ENCODE measurements around the gene TNFRSF9. TPM values are rescaled to one million over a fixed set of nuclear protein-coding genes. Genes with fewer than 3 reads are reported as not detected.
"Not testable (repeated sequence)": the region's sequence is repeated elsewhere in the genome, so short reads cannot be mapped to it uniquely, and the experiment has no call there.

TNFRSF9 gene
- total RNA-seq, 1 donor from 2014 or later: 0.53 TPM

GRCh38 chr1:7919880-7920279 is 20.8 kb downstream of the TNFRSF9 start:
- no peak for TF ChIP-seq CTCF (IDR thresholded peaks at IDR 0.05; ENCODE audit: insufficient read depth, low read length, severe bottlenecking)
- FAIRE-seq: no peak
- H3K36me3 ChIP-seq (ENCODE audit: control insufficient read depth, insufficient read depth, low read length): no peaks in the 10 kb centered on the region
- no peak overlapping the region for H3K4me3 ChIP-seq (ENCODE audit: low read depth, low read length)
- no peaks in the 10 kb centered on the region for H3K27me3 ChIP-seq (ENCODE audit: control insufficient read depth, insufficient read depth, low read length)
- DNase-seq (ENCODE audit: low read depth): no peak

GRCh38 chr1:7917971-7918370 is 22.7 kb downstream of the TNFRSF9 start:
- not testable (repeated sequence) for DNase-seq (ENCODE audit: low read depth); H3K4me3 ChIP-seq (ENCODE audit: low read depth, low read length)

GRCh38 chr1:7916501-7916830 is 24.2 kb downstream of the TNFRSF9 start:
- Histone ChIP-seq H3K27me3 (ENCODE audit: control insufficient read depth, insufficient read depth, low read length) (no peaks in the 10 kb centered on the region), H3K36me3 (ENCODE audit: control insufficient read depth, insufficient read depth, low read length) (no peaks in the 10 kb centered on the region), H3K4me3 (ENCODE audit: low read depth, low read length) (no peak overlapping the region)
- FAIRE-seq (no peak), DNase-seq (ENCODE audit: low read depth) (no peak)
- no peak for TF ChIP-seq CTCF (IDR thresholded peaks at IDR 0.05; ENCODE audit: insufficient read depth, low read length, severe bottlenecking)

More at GRCh38 chr1:7917971-7918370, 22.7 kb downstream of the TNFRSF9 start:
- H3K36me3 ChIP-seq (ENCODE audit: control insufficient read depth, insufficient read depth, low read length); H3K27me3 ChIP-seq (ENCODE audit: control insufficient read depth, insufficient read depth, low read length); FAIRE-seq: not testable (repeated sequence)

- Histone ChIP-seq H3K36me3 (ENCODE audit: control insufficient read depth, insufficient read depth, low read length) (no peaks in the 10 kb centered on the region), H3K27me3 (ENCODE audit: control insufficient read depth, insufficient read depth, low read length) (no peaks in the 10 kb centered on the region), H3K4me3 (ENCODE audit: low read depth, low read length) (no peak overlapping the region)
- FAIRE-seq (no peak), DNase-seq (ENCODE audit: low read depth) (no peak)
- no peak for TF ChIP-seq CTCF (IDR thresholded peaks at IDR 0.05; ENCODE audit: insufficient read depth, low read length, severe bottlenecking)
Observed at GRCh38 chr1:7915826-7916500, 24.7 kb downstream of the TNFRSF9 start.

- no peak for FAIRE-seq
- no peak for TF ChIP-seq CTCF (IDR thresholded peaks at IDR 0.05; ENCODE audit: insufficient read depth, low read length, severe bottlenecking)
- Histone ChIP-seq H3K4me3 (ENCODE audit: low read depth, low read length) (no peak overlapping the region), H3K27me3 (ENCODE audit: control insufficient read depth, insufficient read depth, low read length) (no peaks in the 10 kb centered on the region), H3K36me3 (ENCODE audit: control insufficient read depth, insufficient read depth, low read length) (no peaks in the 10 kb centered on the region)
- DNase-seq (ENCODE audit: low read depth): peak; percentile 22
Observed at GRCh38 chr1:7912743-7913557, 27.7 kb downstream of the TNFRSF9 start.

GRCh38 chr1:7912145-7912544 is 28.5 kb downstream of the TNFRSF9 start:
- FAIRE-seq: no peak
- Histone ChIP-seq H3K4me3 (ENCODE audit: low read depth, low read length) (no peak overlapping the region), H3K36me3 (ENCODE audit: control insufficient read depth, insufficient read depth, low read length) (no peaks in the 10 kb centered on the region), H3K27me3 (ENCODE audit: control insufficient read depth, insufficient read depth, low read length) (no peaks in the 10 kb centered on the region)
- TF ChIP-seq CTCF (IDR thresholded peaks at IDR 0.05; ENCODE audit: insufficient read depth, low read length, severe bottlenecking): no peak
- no peak for DNase-seq (ENCODE audit: low read depth)
